Iris pigment epithelial cell (primary cell): ENCODE measurements around the gene RCN2.
A peak's percentile ranks its signal among the peaks of the same experiment; 100 is the strongest.

Experiments used
- DNase-seq: peaks from one replicate; pipeline ENCODE4 v3.0.0-alpha.2; 2011; ENCODE audit warnings: low read depth

The RCN2 gene

DNA sequence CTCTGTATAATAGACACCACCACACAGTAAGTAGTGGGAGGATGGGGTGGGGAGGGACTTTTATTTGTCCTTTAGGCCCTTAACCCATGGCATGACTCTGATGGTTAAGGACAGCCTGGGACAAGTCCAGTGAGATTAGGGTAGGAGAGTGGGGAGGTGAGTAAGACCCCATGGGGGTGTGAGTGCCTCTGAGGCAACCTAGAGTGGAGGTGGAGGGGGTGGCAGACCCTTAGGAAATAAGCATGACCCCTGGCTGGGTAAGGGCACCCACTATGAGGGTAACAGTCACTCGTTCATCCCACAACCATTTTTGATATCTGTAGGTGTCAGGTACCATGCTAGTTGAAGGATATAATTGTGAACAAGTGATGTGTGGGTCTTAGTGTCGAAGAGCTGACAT, 42.4 kb downstream of the RCN2 start:
- DNase-seq = no peak

GRCh38 chr15:76974456-76975036, 43.0 kb downstream of the RCN2 start:
- no peak for DNase-seq

DNA sequence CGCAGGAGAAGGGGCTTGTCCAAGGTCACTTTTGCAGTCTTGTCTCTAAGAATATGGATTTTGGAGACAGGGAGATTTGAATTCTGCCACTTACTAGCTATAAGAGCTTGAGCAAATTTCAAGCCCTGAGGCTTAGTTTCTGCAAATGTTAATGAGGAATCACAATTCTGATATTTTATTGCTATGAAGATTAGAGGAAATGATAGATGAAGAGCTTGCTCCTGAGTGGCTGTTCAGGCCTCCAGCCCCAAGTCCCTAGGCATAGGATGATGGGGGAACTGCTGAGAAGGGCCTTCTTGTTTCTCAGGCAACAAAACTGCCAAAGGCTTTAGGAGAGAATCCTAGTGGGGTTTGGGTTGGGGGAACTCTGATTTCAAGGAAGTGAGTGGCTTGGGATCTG, 44.6 kb downstream of the RCN2 start:
- DNase-seq = no peak

DNA sequence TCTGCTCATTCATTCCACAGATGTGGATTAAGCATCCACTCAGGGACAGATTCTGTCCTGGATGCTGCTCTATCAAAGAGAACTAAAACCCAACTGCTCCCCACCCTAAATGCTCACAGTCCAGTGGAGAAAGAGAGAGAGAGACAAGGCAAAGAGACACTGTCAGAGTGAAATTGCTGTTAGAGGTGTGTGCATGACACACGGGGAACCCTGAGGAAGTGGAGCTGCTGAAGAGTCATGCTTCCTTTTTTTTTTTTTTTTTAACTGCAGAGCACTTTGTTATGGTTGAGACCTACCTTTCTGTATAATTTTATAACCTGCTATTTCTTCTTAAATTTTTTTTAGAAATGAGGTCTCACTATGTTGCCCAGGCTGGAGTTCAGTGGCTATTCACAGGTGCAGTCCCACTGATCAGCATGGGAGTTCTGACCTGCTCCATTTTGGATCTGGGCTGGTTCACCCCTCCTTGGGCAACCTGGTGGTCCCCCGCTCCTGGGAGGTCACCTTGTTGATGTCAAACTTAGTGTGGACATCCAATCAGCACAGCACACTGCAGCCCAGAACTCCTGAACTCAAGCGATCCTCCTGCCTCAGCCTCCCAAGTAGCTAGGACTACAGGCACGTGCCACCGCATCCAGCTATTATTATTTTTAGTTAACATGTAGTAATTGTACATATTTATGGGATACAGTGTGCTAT, 45.2 kb downstream of the RCN2 start:
- no peak for DNase-seq

DNA sequence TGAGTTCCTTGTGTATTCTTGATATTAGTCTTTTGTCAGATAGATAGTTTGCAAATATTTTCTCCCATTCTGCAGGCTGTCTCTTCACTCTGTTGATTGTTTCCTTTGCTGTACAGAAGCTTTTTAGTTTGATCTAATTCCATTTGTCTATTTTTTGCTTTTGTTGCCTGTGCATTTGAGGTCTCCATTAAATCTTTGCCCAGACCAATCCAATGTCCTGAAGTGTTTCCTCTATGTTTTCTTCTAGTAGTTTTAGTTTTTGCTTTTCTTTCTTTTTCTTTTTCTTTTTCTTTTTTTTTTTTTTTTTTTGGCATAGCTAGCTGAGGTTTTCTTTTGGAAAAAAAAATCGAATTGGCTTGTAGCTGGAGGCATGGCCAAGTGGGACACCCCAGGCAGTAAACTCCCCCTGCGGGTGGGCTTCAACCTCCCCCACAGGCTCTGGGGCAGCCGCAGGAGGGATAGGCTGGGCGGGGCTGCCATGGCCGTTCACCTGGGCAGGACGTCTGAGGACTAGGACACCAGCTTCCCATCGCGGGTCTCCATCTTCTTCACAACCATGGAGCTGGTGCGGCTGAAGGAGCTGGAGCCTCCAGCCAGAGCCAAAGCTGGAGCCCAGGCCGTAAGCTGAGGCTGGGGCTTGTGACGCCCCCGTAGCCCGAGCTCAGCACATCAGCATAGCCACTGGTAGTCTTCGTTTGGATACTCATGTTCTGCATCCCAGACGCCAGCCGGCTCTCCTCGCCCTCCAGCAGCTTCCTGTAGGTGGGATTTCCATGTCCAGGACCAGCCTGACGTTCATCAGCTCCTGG, 47.2 kb downstream of the RCN2 start:
- DNase-seq = no peak

DNA sequence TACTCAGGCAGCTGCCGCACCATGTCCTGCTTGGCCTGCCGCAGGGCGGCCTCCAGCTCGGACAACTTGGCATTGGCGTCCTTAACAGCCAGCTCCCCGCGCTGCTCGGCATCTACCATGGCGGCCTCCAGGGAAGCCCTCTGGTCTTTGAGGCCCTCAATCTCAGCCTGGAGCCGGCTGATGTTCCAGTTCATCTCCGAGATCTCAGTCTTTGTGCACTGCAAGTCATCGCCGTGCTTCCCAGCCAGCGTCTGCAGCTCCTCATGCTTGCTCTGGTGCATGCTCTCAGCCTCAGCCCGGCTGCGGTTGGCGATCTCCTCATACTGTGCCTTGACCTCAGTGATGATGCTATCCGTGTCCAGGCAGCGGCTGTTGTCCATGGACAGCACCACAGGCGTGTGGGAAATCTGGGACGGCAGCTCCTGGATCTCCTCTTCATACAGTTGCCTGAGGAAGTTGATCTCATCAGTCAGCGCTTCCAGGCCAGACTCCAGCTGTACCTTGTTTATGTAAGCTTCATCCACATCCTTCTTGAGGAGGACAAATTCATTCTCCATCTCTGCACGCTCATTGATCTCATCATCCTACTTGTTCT, 47.9 kb downstream of the RCN2 start:
- no peak for DNase-seq

DNA sequence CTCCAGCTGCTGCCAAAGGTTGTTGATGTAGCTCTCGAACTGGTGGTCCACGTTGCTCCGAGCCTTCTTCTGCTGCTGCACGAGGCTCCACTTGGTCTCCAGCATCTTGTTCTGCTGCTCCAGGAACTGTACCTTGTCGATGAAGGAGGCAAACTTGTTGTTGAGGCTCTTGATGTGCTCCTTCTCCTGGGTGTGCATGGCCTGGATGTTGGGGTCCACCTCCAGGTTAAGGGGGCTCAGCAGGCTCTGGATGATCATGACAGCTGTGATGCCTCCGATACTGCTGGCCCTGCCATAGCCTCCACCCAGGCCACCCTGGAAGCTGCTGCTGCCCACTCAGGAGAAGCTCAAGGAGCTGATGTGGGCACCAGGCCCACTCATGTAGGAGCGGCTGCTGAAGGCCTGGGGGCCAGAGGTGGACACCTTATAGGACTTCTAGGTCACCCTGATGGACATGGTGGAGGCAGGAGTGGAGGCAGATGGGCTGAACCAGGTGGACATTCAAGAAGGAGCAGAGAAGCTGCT, 48.5 kb downstream of the RCN2 start:
- no peak for DNase-seq

GRCh38 chr15:76982356-76982755, 50.8 kb downstream of the RCN2 start:
- no peak for DNase-seq

DNA sequence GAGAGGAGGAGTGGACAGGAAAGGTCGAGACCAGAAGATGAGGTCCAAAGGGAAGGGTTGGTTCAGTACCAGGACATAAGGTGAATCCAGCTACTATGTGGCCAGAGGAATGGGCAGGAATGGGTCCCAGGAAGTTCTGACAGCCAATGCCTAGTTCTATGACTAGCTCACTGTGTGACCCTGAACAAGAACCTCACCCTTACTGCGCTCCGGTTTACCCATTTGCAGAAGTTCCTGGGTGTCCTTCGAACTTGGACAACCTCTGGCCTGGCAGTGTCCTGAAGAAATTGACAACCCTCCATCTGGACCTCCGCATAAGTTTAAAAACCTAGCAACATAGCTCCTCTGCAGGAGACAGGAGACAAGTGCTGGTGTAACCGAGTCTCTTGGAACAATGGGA, 51.2 kb downstream of the RCN2 start:
- no peak for DNase-seq

DNA sequence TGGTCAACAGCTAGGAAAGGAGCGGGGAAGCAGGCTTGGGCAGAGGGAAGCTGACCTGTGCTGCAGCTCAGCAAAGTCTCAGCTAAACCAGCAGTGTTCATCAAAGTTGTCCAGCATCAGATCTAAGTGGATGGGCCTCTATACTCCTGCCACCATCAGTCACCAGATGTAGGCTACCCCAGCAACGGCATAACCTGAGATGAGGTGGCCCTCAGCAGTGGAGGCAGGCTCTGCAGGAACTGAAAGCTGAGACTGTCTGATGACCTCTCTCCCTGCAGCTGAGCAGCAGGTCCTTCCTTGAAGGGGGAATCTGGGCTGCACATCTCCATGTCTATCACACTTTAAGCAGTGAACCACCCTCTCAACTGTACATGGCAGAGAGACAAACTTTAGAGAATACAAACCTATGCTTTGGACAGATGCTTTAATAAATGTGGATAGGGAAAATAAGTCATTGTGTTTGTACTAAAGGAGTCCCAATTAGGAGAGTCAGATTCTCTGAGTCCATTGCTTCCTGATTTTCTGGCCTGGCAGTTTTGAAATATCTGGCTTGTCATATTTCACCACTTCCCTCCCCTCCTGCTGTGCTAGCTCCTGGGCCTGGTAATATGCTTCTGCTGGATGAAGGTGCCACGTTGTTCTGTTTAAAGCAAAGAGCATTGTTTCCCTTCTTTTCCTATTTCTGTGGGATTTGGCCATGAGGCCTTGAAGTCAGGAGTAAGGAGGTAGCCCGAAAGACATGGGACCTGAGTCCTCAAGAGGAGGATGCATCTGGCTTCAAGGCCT, 52.2 kb downstream of the RCN2 start:
- DNase-seq = peak; percentile 17

DNA sequence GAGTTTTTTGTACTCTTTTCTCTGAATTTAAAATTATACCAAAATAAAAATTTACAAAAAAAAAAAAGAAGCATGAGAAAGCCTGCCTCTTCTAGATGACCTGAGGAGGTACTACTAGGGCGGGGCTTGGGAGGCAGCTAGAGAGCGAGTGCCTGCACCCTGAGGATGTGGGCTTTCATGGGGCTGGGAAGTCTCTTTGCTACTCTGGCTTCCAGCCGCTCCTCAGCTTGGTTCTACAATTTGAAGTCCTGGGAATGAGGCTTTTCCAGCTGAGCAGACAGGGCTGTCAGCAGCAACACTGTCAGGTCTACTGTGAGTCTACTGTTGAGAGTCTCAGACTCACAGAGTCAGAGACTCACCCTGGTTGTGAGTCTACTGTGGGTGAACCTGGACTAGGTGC, 55.2 kb downstream of the RCN2 start:
- DNase-seq = no peak

DNA sequence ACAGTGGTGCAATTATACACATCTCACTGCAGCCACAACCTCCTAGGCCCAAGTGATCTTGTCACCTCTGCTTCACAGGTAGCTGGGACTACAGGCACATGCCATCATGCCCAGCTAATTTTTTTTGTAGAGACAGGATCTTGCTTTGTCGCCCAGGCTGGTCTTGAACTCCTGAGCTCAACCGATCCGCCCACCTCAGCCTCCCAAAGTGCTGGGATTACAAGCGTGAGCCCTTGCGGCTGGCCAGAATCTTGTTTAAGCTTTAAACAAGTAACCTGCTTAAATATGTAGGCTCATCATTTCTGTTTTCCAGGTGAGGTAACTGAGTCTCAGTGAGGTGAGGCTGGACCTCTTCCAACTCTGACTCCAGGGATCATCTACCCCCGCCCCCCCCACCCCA, 55.7 kb downstream of the RCN2 start:
- no peak for DNase-seq

DNA sequence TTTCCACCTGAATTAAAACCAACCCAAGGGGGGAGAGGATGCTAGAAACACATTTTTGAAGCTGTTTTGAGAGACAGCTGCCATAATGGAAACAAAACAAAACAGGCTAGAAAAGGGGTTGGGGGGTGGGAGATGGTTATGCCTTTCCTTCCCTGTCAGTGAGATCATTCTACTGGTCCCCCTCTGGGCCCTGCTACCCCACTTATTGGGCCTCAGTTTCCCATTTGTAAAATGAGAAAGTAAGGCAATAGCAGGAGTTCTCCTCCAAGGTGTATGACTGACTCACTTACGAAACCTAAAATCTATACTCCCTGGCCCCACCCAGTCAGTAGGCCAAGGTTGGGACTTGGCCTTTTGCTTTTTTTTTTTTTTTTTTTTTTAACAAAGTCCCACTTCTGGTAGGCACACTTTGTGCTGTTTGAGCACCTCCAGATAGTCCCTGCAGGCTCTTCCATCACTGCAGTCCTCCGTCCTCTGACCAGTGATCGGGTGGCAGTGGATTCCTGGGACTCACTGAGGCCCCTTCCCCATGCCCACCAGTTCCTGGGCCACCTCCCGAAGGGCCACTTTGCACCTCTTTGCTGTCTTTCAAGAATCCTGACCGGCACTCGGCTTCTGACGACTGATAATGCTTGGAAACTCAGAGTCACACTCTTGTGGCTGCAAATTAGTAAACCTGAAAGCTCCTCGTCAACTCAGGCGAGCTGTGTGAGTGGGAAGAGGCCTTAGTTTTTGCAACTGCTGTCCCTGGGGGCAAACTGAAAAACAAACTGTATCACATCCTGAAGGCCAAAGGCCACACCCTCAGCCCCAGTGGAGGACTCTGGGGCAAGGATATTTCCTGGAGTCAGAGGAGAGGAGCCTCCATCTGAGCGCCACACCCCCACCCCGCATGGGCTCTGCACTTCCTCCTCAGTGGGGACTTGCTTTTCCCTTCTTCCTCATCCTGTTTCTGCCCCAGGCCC, 56.6 kb downstream of the RCN2 start:
- DNase-seq = no peak

DNA sequence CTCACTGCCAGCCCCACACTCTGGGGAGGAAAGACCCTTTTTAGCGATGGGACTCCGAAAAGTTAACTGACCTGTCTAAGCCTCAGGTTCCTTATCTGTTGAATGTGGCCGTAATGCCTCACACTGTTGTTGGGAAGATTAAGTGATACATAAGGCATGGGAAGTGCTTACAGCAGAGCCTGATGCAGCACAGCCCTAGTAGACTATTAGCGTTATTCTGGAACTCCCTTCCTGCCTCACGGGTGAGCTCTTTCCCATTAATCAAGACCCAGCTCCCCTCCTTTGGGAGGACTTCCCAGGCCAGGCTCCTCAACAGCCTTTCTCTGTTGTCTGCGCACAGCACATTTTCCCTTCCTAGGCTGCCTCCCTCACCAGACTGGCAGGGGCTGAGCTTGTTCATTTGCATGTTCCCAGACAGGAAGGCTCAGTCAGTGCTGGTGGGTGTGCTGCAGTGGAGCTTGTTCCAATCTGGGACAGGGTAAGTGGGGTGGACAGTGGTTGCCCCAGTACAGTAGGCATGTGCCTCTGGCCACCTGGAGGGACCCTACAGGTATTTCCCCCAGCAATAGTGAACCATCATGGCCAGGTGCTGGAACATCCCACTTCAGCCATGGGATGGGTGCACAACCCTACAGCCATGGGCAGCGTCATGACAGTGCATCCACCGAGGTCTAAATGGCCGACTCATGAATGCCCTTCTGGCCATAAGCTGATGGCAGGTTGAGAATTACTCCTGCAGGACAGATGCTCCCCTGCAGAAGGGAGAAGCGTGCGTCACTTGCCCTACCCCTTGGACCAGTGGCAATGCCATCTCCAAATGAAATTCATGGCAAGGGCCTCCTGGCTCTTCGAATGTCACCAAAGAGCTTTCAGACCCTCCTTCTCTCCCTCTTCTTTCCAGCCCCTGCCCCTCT, 57.6 kb downstream of the RCN2 start:
- DNase-seq = no peak

DNA sequence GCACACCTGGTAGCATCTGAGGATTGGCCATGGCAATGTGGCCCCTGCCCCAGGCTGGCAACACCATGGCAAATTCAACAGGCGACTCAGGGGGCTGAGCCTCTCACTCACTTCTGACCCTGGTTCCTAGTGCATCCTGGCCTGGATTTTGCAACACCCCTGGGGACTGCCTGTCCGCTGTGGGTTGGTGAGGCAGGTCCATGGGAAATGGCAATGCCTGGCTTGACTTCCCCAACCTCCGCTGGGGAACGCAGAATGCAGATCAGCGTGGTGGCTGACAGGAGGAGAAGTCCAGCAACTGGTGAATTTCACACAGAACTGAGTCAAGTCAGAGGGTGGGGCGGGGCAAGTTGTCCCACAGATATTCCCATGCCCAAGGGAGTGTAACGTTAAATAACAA, 59.5 kb downstream of the RCN2 start:
- no peak for DNase-seq

GRCh38 chr15:76991741-76992645, 60.4 kb downstream of the RCN2 start:
- DNase-seq = no peak

GRCh38 chr15:76993114-76993725, 61.7 kb downstream of the RCN2 start:
- DNase-seq = no peak

GRCh38 chr15:76994001-76994400, 62.5 kb downstream of the RCN2 start:
- no peak for DNase-seq
